GM12878 (cell line): ENCODE data around the gene KITLG. TPM values are rescaled to one million over a fixed set of nuclear protein-coding genes. Genes with fewer than 3 reads are reported as not detected.

Experiments used
- ATAC-seq: fragments of 200-7000 bp; cut with Tn5 transposase; 3 replicates; pipeline ENCODE4 v1.9.1; 2020; ENCODE audit warnings: mild to moderate bottlenecking, moderate library complexity
- BruUV-seq: library from RNA; stranded (reverse); fragments of 400-500 nt; replicated peaks from 2 replicates; lab custom pipeline; 2021; lab: Mats Ljungman, UMichigan
- CTCF ChIA-PET: fragments of 300-600 bp; sonication (Branson Sonifier 250); formaldehyde crosslinking; extraction: SDS; loops from one replicate; lab custom pipeline; 2021; ENCODE audit warnings: inconsistent platforms; lab: Yijun Ruan, JAX
- POLR2A ChIA-PET: fragments of 350-600 bp; formaldehyde crosslinking; extraction: SDS; loops from one replicate; lab custom pipeline; 2021; ENCODE audit warnings: inconsistent platforms; lab: Charles Lee
- RAD21 ChIA-PET: fragments of 300-600 bp; sonication (Branson Sonifier 250); formaldehyde crosslinking; loops from one replicate; lab custom pipeline; 2023; ENCODE audit warnings: antibody characterized with exemption; ENCODE audit not compliant: unreplicated experiment; lab: Charles Lee
- SMC1A ChIA-PET: fragments of 300-600 bp; sonication (Branson Sonifier 250); formaldehyde crosslinking; loops from one replicate; lab custom pipeline; 2023; ENCODE audit not compliant: unreplicated experiment, uncharacterized antibody; lab: Charles Lee
- DNase-seq: peaks from one replicate; pipeline ENCODE4 v3.0.0-alpha.2; 2011; ENCODE audit warnings: low read depth, low spot score
- FAIRE-seq: peaks from 3 replicates; lab custom pipeline; 2011; peaks lifted over from hg19 to GRCh38; lab: Jason Lieb, UNC
- H2AFZ ChIP-seq: 2 replicates; pipeline ENCODE4 v1.6.0; 2011; ENCODE audit warnings: low read depth, low read length, control low read depth; ENCODE audit not compliant: control insufficient read depth
- H3K27ac ChIP-seq: 2 replicates; pipeline ENCODE4 v1.5.1; 2011; ENCODE audit warnings: control low read depth; ENCODE audit not compliant: control insufficient read depth, insufficient read depth
- H3K27me3 ChIP-seq, 2 experiments: replicated peaks in 1 of 2; 2 replicates each; pipeline versions ENCODE4 v1.6.0 to v1.6.1; 2011; ENCODE audit warnings: low read length in 1 of 2; ENCODE audit not compliant: control insufficient read depth in 2 of 2, insufficient read depth in 2 of 2
- H3K36me3 ChIP-seq, 2 experiments: 2 replicates each; pipeline ENCODE4 v1.5.1; 2011; ENCODE audit warnings: low read length in 1 of 2; ENCODE audit not compliant: control insufficient read depth in 2 of 2, insufficient read depth in 2 of 2
- H3K4me1 ChIP-seq: 2 replicates; pipeline ENCODE4 v1.6.1; 2011; ENCODE audit warnings: mild to moderate bottlenecking, low read length, moderate library complexity, mixed read lengths; ENCODE audit not compliant: control insufficient read depth, insufficient read depth
- H3K4me2 ChIP-seq: 2 replicates; pipeline ENCODE4 v1.6.0; 2011; ENCODE audit warnings: control low read depth; ENCODE audit not compliant: control insufficient read depth, insufficient read depth
- H3K4me3 ChIP-seq: fragments of 200-600 bp; sonication (generic); 2 replicates; pipeline ENCODE4 v1.5.1; 2016
- H3K79me2 ChIP-seq: 2 replicates; pipeline ENCODE4 v1.6.0; 2011; ENCODE audit warnings: low read length; ENCODE audit not compliant: control insufficient read depth, insufficient read depth
- H3K9ac ChIP-seq: 2 replicates; pipeline ENCODE4 v1.8.0; 2011; ENCODE audit warnings: low read length, control low read depth, mixed read lengths; ENCODE audit not compliant: control insufficient read depth, insufficient read depth
- H3K9me3 ChIP-seq: replicated peaks from 3 replicates; pipeline ENCODE4 v1.5.1; 2011; ENCODE audit warnings: mild to moderate bottlenecking, low read length; ENCODE audit not compliant: control insufficient read depth, insufficient read depth
- H4K20me1 ChIP-seq: 2 replicates; pipeline ENCODE4 v1.6.0; 2011; ENCODE audit not compliant: control insufficient read depth, insufficient read depth
- BACH1 ChIP-seq: fragments of 450-650 bp; IDR thresholded peaks from 2 replicates; pipeline ENCODE4 v1.6.1; 2017; ENCODE audit warnings: mild to moderate bottlenecking, borderline replicate concordance
- CBFB ChIP-seq: IDR thresholded peaks from 2 replicates; pipeline ENCODE4 v1.6.1; 2016; ENCODE audit warnings: antibody characterized with exemption, low read depth
- CHD1 ChIP-seq: IDR thresholded peaks from 2 replicates; pipeline ENCODE4 v1.6.1; 2012; ENCODE audit warnings: low read depth, low read length, improper control_type of control experiment
- EP300 ChIP-seq, 2 experiments: fragments of 150-350 bp in 1 of 2; IDR thresholded peaks; 2 replicates each; pipeline ENCODE4 v1.6.1; 2011 to 2012; ENCODE audit warnings: low read depth in 2 of 2, low read length in 2 of 2, borderline replicate concordance in 1 of 2, improper control_type of control experiment in 1 of 2, inconsistent platforms in 1 of 2; ENCODE audit not compliant: control insufficient read depth in 1 of 2
- HCFC1 ChIP-seq: fragments of 150-350 bp; IDR thresholded peaks from 2 replicates; pipeline ENCODE4 v1.6.1; 2014; ENCODE audit warnings: low read length
- MYC ChIP-seq: IDR thresholded peaks from 2 replicates; pipeline ENCODE4 v1.6.1; 2011; ENCODE audit warnings: mild to moderate bottlenecking, low read length, moderate library complexity, inconsistent platforms; ENCODE audit not compliant: insufficient read depth, insufficient replicate concordance, insufficient read length, severe bottlenecking
- REST ChIP-seq: IDR thresholded peaks from 2 replicates; pipeline ENCODE4 v1.6.1; 2012; ENCODE audit warnings: mild to moderate bottlenecking, low read depth, low read length
- SMARCA5 ChIP-seq: fragments of 450-650 bp; IDR thresholded peaks from 2 replicates; pipeline ENCODE4 v1.6.1; 2017; ENCODE audit warnings: mild to moderate bottlenecking
- SUPT20H ChIP-seq: IDR thresholded peaks from 2 replicates; pipeline ENCODE4 v1.6.1; 2011; ENCODE audit warnings: low read depth, mild to moderate bottlenecking, low read length, moderate library complexity, borderline replicate concordance; ENCODE audit not compliant: control insufficient read depth
- ZBTB11 ChIP-seq: fragments of 450-650 bp; formaldehyde crosslinking; IDR thresholded peaks from 2 replicates; pipeline ENCODE4 v1.5.0; 2022; ENCODE audit warnings: mild to moderate bottlenecking, missing genetic modification characterization
- ZNF24 ChIP-seq: fragments of 450-650 bp; IDR thresholded peaks from 2 replicates; pipeline ENCODE4 v1.6.1; 2017; ENCODE audit warnings: antibody characterized with exemption, mild to moderate bottlenecking
- WGBS: methylation state at CpG from one replicate; pipeline ENCODE4 v1.1.6; 2016; ENCODE audit warnings: low lambda C conversion rate; ENCODE audit not compliant: insufficient replicate concordance, insufficient coverage; ENCODE audit errors: missing lambda C conversion rate; 5-methylcytosine and 5-hydroxymethylcytosine counted together
- in situ Hi-C: fragments of 300-500 bp; cut with MboI; formaldehyde crosslinking; loops from 9 replicates; pipeline ENCODE4 v1.14.3; 2018; ENCODE audit warnings: mixed read lengths
- intact Hi-C: fragments of 100-400 bp; cut with micrococcal nuclease; formaldehyde crosslinking; loops from one replicate; pipeline ENCODE4 v1.14.2; 2022; ENCODE audit not compliant: unreplicated experiment
- polyA plus RNA-seq, 11 experiments: library from polyadenylated mRNA; depleted of rRNA in 4 of 11; unstranded in 6 of 11; stranded (reverse) in 5 of 11; fragments of >200 nt; fragmentation: Nextera tagmentation in 4 of 11; fragmentation: Illumina TruSeq in 1 of 11; extraction: Ambion mirVana in 4 of 11; extraction: Trizol in 1 of 11; gene quantifications; 1 replicate in 1 of 11; 2 replicates in 10 of 11; pipeline versions ENCODE4 v1.2.1 to v1.2.3, GENCODE V29; 2011 to 2016; ENCODE audit warnings: inconsistent platforms in 2 of 11, missing spikeins in 2 of 11, low read depth in 1 of 11
- total RNA-seq, 4 experiments: library from RNA; depleted of rRNA in 3 of 4; stranded (reverse); fragments of >200 nt in 3 of 4; fragmentation: Illumina TruSeq in 1 of 4; extraction: Trizol in 1 of 4; gene quantifications; 2 replicates each; pipeline versions ENCODE4 v1.2.1 to v1.2.3, GENCODE V29; 2013 to 2021

KITLG gene
- total and polyA plus RNA-seq, 10 of the 15 experiments (the other 5 are each of a cell fraction or from before 2014, with no cell fraction given) = 0.02 to 0.51 (median 0.09) TPM; not detected in 1

- 72% methylated on average over 1 of the region's 1 CpG for WGBS
- H3K27me3 ChIP-seq = no peaks in the 10 kb centered on the region
- no peak overlapping the region for H3K27ac ChIP-seq
- FAIRE-seq = no peak
- no peak overlapping the region for H3K4me2 ChIP-seq
- in situ Hi-C loops = no loop called here
- no peaks in the 10 kb centered on the region for H4K20me1 ChIP-seq
- H3K4me1 ChIP-seq = no peaks in the 10 kb centered on the region
- no peak for ATAC-seq
- ChIA-PET SMC1A (no interaction called here), CTCF (interaction anchor here (0.7 kb wide), 1 partner anchor 176 kb away, joined by 4 read pairs; no protein-coding TSS in a partner anchor), POLR2A (no interaction called here), RAD21 (no interaction called here)
- H3K9me3 ChIP-seq = no peaks in the 10 kb centered on the region
- no TSS peak for BruUV-seq
- H3K79me2 ChIP-seq = no peaks in the 10 kb centered on the region
- H3K9ac ChIP-seq = no peak overlapping the region
- no peak for DNase-seq
- no peak overlapping the region for H2AFZ ChIP-seq
- H3K36me3 ChIP-seq = no peaks in the 10 kb centered on the region
- intact Hi-C loops = no loop called here
- no peak overlapping the region for H3K4me3 ChIP-seq
- TF ChIP-seq MYC (no peak), EP300 (IDR thresholded peaks at IDR 0.05; ENCODE audit: borderline replicate concordance in 1 of 2, control insufficient read depth in 1 of 2, low read depth in 2 of 2, low read length in 2 of 2) (no peak)
Observed at GRCh38 chr12:88495031-88495430, 85.2 kb downstream of the KITLG start.

GRCh38 chr12:88494520-88494919 is 85.8 kb downstream of the KITLG start:
- ATAC-seq = no peak
- intact Hi-C loops = no loop called here
- BruUV-seq = no TSS peak
- TF ChIP-seq ZBTB11 (CRISPR knock-in tag) (no peak), CBFB (no peak), REST (no peak), SMARCA5 (no peak), BACH1 (no peak), ZNF24 (no peak), HCFC1 (no peak), CHD1 (no peak), SUPT20H (no peak)

More at GRCh38 chr12:88494520-88494919, 85.8 kb downstream of the KITLG start:
- Histone ChIP-seq H3K79me2 (no peaks in the 10 kb centered on the region), H3K27ac (no peak overlapping the region), H3K4me2 (no peak overlapping the region), H3K36me3 (no peaks in the 10 kb centered on the region), H3K9ac (no peak overlapping the region), H3K27me3 (no peaks in the 10 kb centered on the region), H2AFZ (no peak overlapping the region), H3K4me3 (no peak overlapping the region), H3K4me1 (no peaks in the 10 kb centered on the region), H4K20me1 (no peaks in the 10 kb centered on the region), H3K9me3 (no peaks in the 10 kb centered on the region)
- 0% methylated on average over 1 of the region's 1 CpG for WGBS
- ChIA-PET CTCF (interaction anchor here (0.8 kb wide), 1 partner anchor 25 kb away, joined by 3 read pairs; no protein-coding TSS in a partner anchor), SMC1A (no interaction called here), RAD21 (no interaction called here), POLR2A (no interaction called here)
- FAIRE-seq (no peak), DNase-seq (no peak)
- in situ Hi-C loops = no loop called here
